NCI-H2029 (cell line): ENCODE data around the gene PDILT.
A peak's percentile ranks its signal among the peaks of the same experiment; 100 is the strongest.

Source experiments
- DNase-seq: peaks from one replicate; lab custom pipeline; 2025; lab: John Stamatoyannopoulos, UW

The PDILT gene

DNA sequence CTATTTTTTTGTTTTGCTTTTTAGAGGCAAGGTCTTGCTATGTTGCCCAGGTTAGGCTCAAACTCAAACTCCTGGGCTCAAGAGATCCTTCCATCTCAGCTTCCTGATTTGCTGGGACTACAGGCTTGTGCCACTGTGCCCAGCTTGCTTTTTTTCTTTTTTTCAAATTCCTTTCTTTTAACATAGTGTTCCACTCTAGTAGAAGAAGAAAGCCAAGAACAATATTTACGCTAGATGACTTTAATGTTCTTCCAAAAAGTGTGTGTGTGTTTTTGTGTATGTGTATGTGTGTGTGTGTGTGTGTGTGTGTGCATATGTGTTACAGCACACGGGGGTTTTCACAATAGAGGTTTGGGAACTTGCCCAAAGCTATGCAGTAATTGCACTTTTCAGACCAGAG, 41.3 kb downstream of the PDILT start:
- no peak for DNase-seq

DNA sequence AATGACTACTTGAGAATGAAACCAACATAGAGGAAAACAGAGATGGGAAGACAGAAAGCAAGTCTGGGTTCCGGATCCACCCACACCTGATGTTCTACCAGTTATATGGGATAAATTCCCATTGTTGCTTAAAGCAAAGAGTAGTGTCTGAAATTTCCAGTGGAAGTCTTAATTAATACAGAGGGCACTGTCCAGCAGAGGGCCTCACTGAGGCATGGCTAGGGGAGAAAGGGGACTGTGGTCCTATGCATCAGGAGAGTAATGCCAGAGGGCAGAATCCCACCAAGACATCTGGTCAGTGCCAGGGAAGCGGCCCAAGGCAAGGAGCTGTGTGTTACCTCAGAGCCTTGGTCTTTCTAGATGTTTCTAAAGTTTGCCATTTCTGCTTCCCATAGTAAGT, 44.5 kb downstream of the PDILT start:
- DNase-seq = no peak

- no peak for DNase-seq
Measured at GRCh38 chr16:20355114-20355782, 49.3 kb downstream of the PDILT start.

DNA sequence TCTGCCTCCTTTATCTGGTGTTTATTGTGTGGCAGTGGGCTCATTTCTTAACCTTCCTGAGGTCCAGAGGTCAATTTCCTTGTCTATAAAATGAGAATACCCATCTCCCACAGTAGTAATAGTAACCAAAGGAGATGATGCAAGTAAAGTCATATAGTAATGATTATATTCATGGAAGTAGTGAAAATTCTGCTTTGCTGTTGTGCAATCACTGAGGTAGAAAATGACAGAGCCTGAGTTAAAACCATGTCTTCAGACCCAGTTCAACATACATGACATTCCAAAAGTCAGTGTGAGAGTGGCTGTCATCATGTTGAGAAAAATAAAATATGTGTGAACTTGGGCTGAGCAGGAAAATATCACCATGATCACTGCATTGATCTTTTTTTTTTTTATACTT, 51.2 kb downstream of the PDILT start:
- DNase-seq = no peak

DNA sequence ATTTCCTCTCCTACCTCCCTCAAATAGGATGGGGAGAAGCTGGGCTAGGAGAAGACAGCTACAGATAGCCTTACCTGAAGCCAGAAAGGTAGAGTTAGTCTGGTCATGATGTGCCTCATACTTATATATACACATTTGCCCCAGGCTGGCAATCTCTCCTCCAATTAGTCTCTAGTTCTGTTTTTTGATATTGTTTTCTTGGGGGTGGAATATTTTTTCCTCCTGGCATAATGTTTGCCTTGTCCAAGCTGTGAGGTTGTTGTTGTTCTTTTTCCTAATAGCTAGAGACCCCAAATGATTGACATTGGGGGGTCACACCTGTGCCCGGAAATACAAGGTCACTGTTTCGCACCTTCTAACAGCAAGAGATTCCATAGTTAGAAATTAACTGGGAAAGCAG, 51.9 kb downstream of the PDILT start, which contains the start of gene UMOD:
Gene UMOD, minus strand, starts transcription at position 101 of the 400 bp plus-strand sequence. CDS start 1,978 bp downstream, outside the sequence.
- DNase-seq = no peak

- DNase-seq = no peak
Measured at GRCh38 chr16:20349615-20350014, 54.9 kb downstream of the PDILT start.

GRCh38 chr16:20348365-20349185, 56.0 kb downstream of the PDILT start:
- DNase-seq = peak; percentile 65

- no peak for DNase-seq
Measured at GRCh38 chr16:20347666-20348364, 56.7 kb downstream of the PDILT start.

GRCh38 chr16:20344611-20345010, 59.9 kb downstream of the PDILT start:
- DNase-seq = no peak

DNA sequence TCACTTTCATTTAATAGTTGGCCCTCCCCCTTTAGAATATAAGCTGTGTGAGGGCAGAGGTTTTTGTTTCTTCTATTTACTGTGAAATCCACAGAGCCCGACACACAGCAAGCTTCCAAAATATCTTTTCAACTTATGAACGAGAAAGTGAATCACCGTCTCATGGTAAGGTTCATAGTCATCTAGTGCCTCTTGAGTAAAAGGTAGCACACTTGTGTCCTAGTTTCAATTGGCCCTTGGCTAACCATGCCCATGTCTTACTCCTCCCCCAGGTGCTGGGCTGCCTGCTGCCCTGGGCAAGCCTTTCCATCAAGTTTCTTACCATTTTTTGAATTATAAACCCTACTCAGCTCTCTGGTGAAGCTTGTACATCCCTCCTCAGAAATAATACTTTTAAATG, 64.8 kb downstream of the PDILT start:
- DNase-seq = no peak

- peak; percentile 26 for DNase-seq
Measured at GRCh38 chr16:20336955-20337354, 67.6 kb downstream of the PDILT start.

DNA sequence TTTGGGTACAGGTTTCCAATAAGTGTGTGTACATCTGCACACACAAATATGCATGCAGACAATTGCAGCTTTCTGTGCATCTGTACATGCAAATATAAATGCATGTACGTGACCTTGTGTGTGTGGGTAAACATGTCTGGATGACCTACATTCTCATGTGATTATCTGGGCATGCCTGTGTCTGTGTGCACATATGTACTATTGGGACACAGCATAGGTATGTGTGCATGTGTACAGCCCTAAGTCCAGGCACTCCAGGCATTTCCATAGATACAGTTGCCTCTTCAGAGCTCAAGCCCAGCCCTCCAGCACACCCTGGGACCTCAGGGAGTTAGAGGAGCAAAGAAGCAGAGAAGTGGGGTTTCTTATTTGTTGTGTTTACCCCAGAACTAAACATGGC, 70.1 kb downstream of the PDILT start:
- no peak for DNase-seq

- no peak for DNase-seq
Measured at GRCh38 chr16:20333120-20333519, 71.4 kb downstream of the PDILT start.

- DNase-seq = no peak
Measured at GRCh38 chr16:20332411-20332810, 72.1 kb downstream of the PDILT start.

GRCh38 chr16:20331635-20332034, 72.9 kb downstream of the PDILT start:
- DNase-seq = no peak

GRCh38 chr16:20329392-20330138, 75.0 kb downstream of the PDILT start:
- DNase-seq = no peak

- peak; percentile 17 for DNase-seq
Measured at GRCh38 chr16:20327444-20328041, 77.0 kb downstream of the PDILT start, which contains the start of gene GP2. GP2 (minus strand) TSS chr16:20327513; CDS start chr16:20326431, 1,082 bp downstream.

GRCh38 chr16:20326321-20326720, 78.2 kb downstream of the PDILT start:
- DNase-seq = no peak

DNA sequence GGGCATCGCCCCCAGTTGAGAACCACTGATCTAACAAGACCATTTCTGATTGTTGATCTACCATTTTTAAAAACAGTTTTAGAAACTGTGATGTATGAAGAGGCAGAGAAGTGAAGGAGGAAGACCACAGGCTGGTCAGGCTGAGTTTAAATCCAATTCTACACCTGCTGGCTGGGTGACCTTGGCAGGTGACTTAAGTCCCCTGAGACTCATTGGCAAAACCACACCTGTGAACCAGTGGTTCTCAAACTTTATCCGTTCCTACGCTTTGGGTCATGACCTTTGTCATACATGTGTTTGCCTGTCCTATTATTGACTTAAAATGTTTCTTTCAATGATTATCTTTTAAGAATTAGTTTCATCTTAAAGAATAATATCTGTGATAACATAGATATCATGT, 79.5 kb downstream of the PDILT start:
- no peak for DNase-seq

- DNase-seq = peak; percentile 35
Measured at GRCh38 chr16:20323591-20324117, 80.9 kb downstream of the PDILT start.

DNA sequence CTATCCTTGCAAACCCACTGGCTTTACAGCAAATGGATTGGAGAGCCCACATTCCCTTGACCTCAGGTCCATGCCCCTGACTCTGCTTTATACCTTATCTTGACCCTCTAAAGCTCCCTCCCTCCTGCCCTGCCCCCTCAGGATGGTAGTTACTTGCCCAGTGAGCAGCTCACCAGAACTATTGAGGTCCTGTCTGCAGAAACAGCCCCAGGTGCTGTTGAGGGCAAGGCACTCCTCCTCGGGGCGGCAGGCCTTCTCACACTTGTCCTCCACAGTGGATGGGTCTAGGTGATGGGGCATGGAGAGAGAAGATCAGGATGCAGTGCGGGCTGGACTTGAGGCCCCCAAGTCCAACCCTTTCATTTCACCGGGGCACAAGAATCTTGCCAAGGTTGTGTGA, 81.8 kb downstream of the PDILT start:
- DNase-seq = no peak
